ENCODE measurements around the gene AP4M1.

The AP4M1 gene

GRCh38 chr7:100106633-100107032 lies 5.2 kb downstream of the AP4M1 start:
- TF ChIP-seq CTCF (IDR thresholded peaks at IDR 0.05; ENCODE audit: control insufficient read depth, insufficient read depth, low read depth, low read length, missing control alignments): no peak
- no peak overlapping the region for H3K4me3 ChIP-seq (ENCODE audit: control insufficient read depth, low read depth, low read length)
- no peak for DNase-seq (ENCODE audit: low read depth)

GRCh38 chr7:100107125-100107737 lies 5.8 kb downstream of the AP4M1 start:
- no peak for DNase-seq (ENCODE audit: low read depth)
- H3K4me3 ChIP-seq (ENCODE audit: control insufficient read depth, low read depth, low read length): no peak overlapping the region
- no peak for TF ChIP-seq CTCF (IDR thresholded peaks at IDR 0.05; ENCODE audit: control insufficient read depth, insufficient read depth, low read depth, low read length, missing control alignments)

DNA sequence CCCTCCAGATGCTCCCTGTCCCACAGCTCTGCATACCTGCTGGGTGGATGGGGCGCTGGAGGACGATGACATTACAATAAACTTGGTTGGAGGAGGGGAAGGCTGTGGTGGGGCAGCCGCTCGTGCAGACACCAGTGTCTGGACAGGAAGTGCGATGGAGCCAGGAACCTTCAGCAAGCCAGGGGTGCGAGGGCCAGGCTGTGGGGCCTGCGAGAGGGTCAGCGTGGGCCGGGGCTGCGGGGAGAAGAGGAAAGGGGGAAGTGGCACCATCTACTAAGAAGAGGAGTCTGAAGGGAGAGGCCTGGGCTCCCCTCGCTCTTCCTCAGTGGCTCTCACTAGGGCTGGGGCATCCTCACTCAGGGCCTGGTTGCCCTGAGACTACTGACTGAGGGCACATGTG lies 6.4 kb downstream of the AP4M1 start:
- no peak for TF ChIP-seq CTCF (IDR thresholded peaks at IDR 0.05; ENCODE audit: control insufficient read depth, insufficient read depth, low read depth, low read length, missing control alignments)
- no peak overlapping the region for H3K4me3 ChIP-seq (ENCODE audit: control insufficient read depth, low read depth, low read length)
- DNase-seq (ENCODE audit: low read depth): no peak

DNA sequence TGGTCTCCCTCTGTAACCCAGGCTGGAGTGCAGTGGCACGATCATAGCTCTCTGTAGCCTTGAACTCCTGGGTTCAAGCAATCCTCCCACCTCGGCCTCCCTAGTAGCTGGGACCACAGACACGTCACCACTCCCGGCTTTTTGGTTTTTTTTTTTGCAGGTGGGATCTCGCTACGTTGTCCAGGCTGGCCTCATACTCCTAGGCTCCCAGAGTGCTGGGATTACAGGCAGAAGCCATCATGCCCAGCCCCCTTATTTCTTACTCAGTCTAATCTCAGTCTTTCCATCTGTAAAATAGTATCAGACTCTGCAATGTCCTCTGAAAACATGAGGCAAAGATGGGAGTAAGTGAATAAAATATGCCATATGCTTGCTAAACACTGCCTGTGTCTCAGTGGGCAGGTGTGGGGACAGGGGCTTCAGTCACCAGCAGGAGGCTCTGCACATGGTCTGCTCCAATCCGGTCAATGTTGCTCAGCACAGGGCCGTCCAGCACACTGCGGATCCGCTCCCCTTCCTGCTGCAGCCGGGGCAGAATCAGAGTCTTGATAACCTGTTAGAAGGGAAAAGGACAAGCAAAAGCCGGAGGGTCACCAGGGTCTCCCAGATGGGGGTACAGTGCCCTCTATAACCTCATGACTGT lies 8.2 kb downstream of the AP4M1 start:
- DNase-seq (ENCODE audit: low read depth): no peak
- no peak for TF ChIP-seq CTCF (IDR thresholded peaks at IDR 0.05; ENCODE audit: control insufficient read depth, insufficient read depth, low read depth, low read length, missing control alignments)
- H3K4me3 ChIP-seq (ENCODE audit: control insufficient read depth, low read depth, low read length): no peak overlapping the region

DNA sequence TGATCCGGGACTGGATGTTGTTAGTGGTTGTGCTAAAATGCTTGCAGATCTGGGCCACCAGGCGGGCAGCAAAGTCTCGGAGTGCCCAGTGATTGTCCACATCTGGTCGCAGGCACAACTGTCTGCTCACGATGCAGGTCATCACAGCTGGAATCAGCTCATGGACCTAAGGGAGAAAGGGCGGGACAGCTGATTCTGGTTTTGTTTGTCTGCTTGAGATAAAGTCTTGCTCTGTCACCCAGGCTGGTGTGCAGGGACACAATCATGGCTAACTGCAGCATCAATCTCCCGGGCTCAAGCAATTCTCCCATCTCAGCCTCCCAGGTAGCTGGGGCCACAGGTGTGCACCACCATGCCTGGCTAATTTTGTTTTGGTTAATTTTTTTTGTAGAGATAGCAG lies 9.7 kb downstream of the AP4M1 start:
- no peak for DNase-seq (ENCODE audit: low read depth)
- no peak for TF ChIP-seq CTCF (IDR thresholded peaks at IDR 0.05; ENCODE audit: control insufficient read depth, insufficient read depth, low read depth, low read length, missing control alignments)
- no peak overlapping the region for H3K4me3 ChIP-seq (ENCODE audit: control insufficient read depth, low read depth, low read length)

DNA sequence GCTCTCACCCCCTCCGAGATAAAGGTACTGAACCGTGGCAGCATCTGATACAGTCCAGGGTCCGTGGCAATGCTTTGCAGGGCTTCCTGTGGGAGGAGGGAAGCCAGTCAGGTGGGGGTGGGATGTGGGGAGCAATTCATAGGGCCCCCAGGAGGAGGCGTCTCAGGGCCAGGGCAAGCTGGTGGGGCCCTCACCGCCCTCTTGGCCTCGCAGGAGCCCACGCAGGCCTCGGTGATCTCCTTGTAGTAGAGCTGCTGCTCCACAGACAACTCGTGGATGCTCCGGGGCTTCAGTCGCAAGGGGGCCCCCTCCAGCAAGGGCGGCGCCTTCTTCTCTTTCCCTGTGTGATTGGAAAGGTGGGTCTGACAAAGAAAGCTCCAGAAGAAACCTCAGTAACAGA lies 10.5 kb downstream of the AP4M1 start:
- no peak for DNase-seq (ENCODE audit: low read depth)
- TF ChIP-seq CTCF (IDR thresholded peaks at IDR 0.05; ENCODE audit: control insufficient read depth, insufficient read depth, low read depth, low read length, missing control alignments): no peak

More for the DNA sequence above, 10.5 kb downstream of the AP4M1 start:
- H3K4me3 ChIP-seq (ENCODE audit: control insufficient read depth, low read depth, low read length): no peak overlapping the region

Measured in AG09309 (cell line).